HG03378 (cell line): ENCODE measurements around the gene SORCS2.

ENCODE experiments used
- ATAC-seq: cut with Tn5 transposase; IDR thresholded peaks from one replicate; pipeline ENCODE4 v1.9.1; 2021; ENCODE audit warnings: mild to moderate bottlenecking, moderate library complexity; ENCODE audit not compliant: unreplicated experiment

Gene SORCS2

GRCh38 chr4:7689773-7690693 lies 497.7 kb downstream of the SORCS2 start:
- no peak for ATAC-seq

- ATAC-seq, result no peak
Measured at GRCh38 chr4:7691061-7691460, 498.7 kb downstream of the SORCS2 start.

- no peak for ATAC-seq
Measured at GRCh38 chr4:7691982-7692381, 499.6 kb downstream of the SORCS2 start.

GRCh38 chr4:7692451-7693236 lies 500.3 kb downstream of the SORCS2 start:
- no peak for ATAC-seq

GRCh38 chr4:7693237-7693608 lies 500.9 kb downstream of the SORCS2 start:
- ATAC-seq, result no peak

- no peak for ATAC-seq
Measured at GRCh38 chr4:7693711-7694110, 501.4 kb downstream of the SORCS2 start.

- no peak for ATAC-seq
Measured at GRCh38 chr4:7694324-7694723, 502.0 kb downstream of the SORCS2 start.

GRCh38 chr4:7697343-7697742 lies 505.0 kb downstream of the SORCS2 start:
- ATAC-seq, result no peak

- ATAC-seq, result no peak
Measured at GRCh38 chr4:7697821-7698220, 505.5 kb downstream of the SORCS2 start.

- no peak for ATAC-seq
Measured at GRCh38 chr4:7698584-7698983, 506.2 kb downstream of the SORCS2 start.

- no peak for ATAC-seq
Measured at GRCh38 chr4:7699031-7699430, 506.7 kb downstream of the SORCS2 start.

- no peak for ATAC-seq
Measured at GRCh38 chr4:7699825-7700224, 507.5 kb downstream of the SORCS2 start.

- no peak for ATAC-seq
Measured at GRCh38 chr4:7700665-7701064, 508.3 kb downstream of the SORCS2 start.

GRCh38 chr4:7701866-7702649 lies 509.7 kb downstream of the SORCS2 start:
- no peak for ATAC-seq

GRCh38 chr4:7703688-7704087 lies 511.4 kb downstream of the SORCS2 start:
- ATAC-seq, result no peak

GRCh38 chr4:7704091-7704490 lies 511.8 kb downstream of the SORCS2 start:
- ATAC-seq, result no peak

- no peak for ATAC-seq
Measured at GRCh38 chr4:7704625-7705024, 512.3 kb downstream of the SORCS2 start.

- ATAC-seq, result no peak
Measured at GRCh38 chr4:7705062-7705461, 512.7 kb downstream of the SORCS2 start.

- no peak for ATAC-seq
Measured at GRCh38 chr4:7705593-7705992, 513.3 kb downstream of the SORCS2 start.

- no peak for ATAC-seq
Measured at GRCh38 chr4:7708238-7708637, 515.9 kb downstream of the SORCS2 start.

- ATAC-seq, result no peak
Measured at GRCh38 chr4:7708981-7709380, 516.6 kb downstream of the SORCS2 start.
